ENCODE data around the gene COL4A3.

The COL4A3 gene

GRCh38 chr2:227163998-227164762, at the start of gene COL4A3, which contains the start of gene COL4A4:
Gene COL4A3 (plus strand): TSS chr2:227164624. CDS start chr2:227164727, 103 bp downstream.
Gene COL4A4 (minus strand): TSS chr2:227164205. CDS start chr2:227147483, 16,722 bp downstream.
- DNase-seq (ENCODE audit: low read depth in 2 of 2) = no peak

- DNase-seq (ENCODE audit: low read depth in 2 of 2) = no peak
Measured at GRCh38 chr2:227115761-227116160, 48.7 kb upstream of the COL4A3 start.

GRCh38 chr2:227117027-227117426, 47.4 kb upstream of the COL4A3 start:
- no peak for DNase-seq (ENCODE audit: low read depth in 2 of 2)

GRCh38 chr2:227117852-227118251, 46.6 kb upstream of the COL4A3 start:
- DNase-seq (ENCODE audit: low read depth in 2 of 2) = no peak

- DNase-seq (ENCODE audit: low read depth in 2 of 2) = no peak
Measured at GRCh38 chr2:227118353-227118752, 46.1 kb upstream of the COL4A3 start.

DNA sequence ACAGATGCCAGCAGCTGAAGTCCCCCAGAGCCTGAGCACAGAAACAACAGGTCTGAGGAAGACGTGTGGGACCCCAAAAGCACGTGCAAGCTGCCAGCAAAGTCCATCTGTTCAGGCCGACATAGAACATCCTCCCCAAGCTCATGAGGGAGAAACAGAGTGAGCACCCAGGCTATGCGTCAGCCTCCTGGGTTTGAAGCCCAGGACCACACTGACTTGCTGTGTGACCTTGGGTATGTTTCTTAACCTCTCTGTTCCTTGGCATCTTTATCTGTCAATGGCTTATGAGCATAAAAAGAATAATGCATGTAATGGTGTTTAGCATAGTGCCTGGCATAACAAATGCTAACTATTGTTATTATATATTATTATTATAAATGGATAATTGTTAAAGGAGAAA, 40.7 kb upstream of the COL4A3 start:
- no peak for DNase-seq (ENCODE audit: low read depth in 2 of 2)

DNA sequence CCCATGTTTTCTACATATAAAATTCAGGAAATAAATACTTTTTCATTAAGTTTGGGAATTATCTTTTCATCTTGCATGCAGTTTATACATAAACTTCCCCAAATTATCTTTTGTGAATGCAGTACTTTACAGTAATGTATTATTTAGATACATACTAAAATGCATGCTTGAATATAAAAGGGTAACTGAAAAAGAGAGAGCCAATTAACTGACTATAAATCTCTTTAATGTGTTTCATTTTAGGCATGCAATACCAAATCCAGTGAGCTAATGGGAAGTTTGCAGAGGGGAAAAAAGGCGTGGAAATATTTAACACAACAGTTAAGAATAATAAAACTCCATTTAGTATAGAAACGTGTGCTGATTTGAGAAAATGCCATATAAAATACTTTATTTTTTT, 39.6 kb upstream of the COL4A3 start:
- DNase-seq (ENCODE audit: low read depth in 2 of 2) = no peak

DNA sequence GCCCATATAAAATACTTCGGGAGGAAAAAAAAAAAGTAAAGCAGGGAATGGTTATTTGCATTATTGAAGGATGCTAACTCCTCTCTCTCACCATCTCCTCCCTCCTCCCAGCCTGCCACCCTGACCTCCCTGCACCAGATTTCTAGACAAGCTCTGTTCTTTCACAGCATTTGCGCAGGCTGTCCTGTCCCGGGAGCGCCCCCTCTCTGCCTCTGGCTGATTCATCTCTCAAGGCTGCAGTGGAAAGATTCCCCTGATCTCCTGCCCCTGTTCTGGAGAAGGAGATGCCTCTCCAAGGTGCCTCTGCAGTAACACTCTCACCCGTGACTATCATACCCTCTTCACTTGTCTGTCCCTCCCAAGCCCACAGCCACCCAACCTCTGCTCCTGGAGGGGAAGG, 38.9 kb upstream of the COL4A3 start:
- DNase-seq (ENCODE audit: low read depth in 2 of 2) = no peak

DNA sequence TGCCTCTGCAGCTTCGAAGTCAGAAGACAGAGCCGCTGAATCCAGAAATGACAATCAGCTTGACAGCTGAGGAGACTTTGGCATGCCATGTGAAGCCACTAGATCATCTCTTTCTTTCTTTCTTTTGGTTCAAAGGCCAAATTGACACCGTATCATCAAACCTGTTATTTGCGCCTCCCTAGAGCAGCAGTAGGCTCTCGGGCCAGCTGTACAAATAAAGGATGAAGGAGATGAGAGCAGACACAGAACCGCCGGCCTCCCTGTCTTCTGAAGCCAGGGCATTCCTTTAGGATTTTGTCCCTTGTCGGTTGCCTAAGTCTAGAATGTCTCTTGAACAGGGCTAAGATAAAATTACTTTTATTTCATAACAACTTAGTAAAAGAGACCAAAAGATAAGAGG, 37.2 kb upstream of the COL4A3 start:
- DNase-seq (ENCODE audit: low read depth in 2 of 2) = no peak

DNA sequence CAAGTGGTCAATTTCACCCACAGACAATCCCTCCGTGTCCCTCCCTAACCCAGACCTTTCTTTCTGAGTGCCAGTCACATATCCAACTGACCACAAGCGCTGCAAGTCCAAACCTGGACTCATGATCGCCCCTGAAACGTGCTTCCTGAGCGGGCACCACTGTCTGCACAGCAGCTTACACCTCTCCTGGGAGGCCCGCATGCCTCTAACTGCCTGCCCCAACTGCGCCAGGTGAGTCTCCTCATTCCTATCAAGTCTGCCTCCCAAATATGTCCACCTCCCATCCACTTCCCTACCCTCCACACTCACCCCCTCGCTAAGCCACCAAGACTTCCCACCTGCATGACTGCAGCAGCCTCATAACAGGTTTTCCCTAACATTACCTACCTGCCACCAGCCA, 33.8 kb upstream of the COL4A3 start:
- DNase-seq (ENCODE audit: low read depth in 2 of 2) = no peak

DNA sequence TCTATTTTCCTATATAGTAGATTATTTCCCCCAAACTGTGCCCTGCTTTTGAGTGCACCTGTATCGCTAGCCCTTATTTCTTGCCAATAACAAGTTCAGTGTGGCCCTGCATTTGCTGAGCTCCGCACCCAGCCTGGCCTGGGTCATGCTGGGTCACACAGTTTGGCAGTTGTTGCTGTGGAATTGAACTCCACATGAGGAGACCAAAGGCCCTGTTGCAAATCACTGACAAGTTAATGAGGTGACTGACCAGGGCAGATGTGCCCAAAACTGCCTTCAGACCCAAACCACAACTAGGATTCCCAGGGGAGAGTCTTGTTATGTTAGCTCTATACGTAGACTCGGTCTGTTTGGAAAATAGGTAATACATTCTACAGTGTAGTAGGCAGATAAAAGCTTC, 31.4 kb upstream of the COL4A3 start:
- DNase-seq (ENCODE audit: low read depth in 2 of 2) = no peak

DNA sequence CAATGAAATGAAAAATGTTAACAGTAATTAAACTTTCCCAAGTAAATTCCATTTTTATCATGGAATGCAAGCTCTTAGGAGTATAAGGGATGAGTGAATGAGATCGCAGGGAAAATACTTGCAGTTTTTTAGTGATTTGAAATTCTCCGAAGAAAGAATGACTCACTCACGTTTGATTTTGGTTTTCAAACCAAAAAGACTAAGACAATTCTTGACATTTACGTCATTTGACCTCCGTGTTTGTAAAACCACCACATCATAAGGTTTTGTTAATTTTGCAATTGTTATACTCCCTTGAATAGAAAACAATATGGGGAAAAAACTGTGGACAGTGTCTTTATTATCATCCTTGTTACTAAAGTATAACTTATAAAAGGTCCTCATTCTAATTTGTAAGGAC, 29.8 kb upstream of the COL4A3 start:
- DNase-seq (ENCODE audit: low read depth in 2 of 2) = no peak

- no peak for DNase-seq (ENCODE audit: low read depth in 2 of 2)
Measured at GRCh38 chr2:227141301-227141700, 23.1 kb upstream of the COL4A3 start.

- no peak for DNase-seq (ENCODE audit: low read depth in 2 of 2)
Measured at GRCh38 chr2:227143895-227144294, 20.5 kb upstream of the COL4A3 start.

GRCh38 chr2:227146456-227146855, 18.0 kb upstream of the COL4A3 start:
- no peak for DNase-seq (ENCODE audit: low read depth in 2 of 2)

- DNase-seq (ENCODE audit: low read depth in 2 of 2) = no peak
Measured at GRCh38 chr2:227147023-227147422, 17.4 kb upstream of the COL4A3 start.

- DNase-seq (ENCODE audit: low read depth in 2 of 2) = no peak
Measured at GRCh38 chr2:227148106-227148505, 16.3 kb upstream of the COL4A3 start.

DNA sequence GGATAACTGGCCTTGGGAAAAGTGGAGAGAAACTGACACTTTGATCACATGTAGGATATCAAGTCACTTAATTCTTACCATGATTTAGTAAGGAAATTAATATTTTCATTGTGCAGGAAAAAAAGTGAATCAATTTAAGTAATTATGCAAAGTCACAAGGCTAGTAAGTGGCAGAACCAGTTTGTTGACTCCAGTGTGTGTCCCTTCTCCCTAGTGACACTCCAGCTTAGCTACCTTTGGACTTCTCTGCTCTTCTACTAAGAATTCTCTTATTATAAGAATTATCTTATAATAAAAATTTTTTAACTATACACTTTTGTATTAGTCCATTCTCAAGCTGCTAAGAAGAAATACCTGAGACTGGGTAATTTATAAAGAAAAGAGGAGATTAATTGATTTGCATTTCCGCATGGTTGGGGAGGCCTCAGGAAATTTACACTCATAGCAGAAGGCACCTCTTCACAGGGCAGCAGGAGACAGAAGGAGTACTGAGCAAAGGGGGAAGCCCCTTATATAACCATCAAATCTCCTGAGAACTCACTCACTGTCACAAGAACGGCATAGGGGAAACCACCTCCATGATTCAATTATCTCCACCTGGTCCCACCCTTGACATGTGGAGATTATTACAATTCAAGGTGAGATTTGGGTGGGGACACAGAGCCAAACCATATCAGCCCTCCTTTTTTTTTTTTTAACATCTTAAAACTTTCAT, 14.0 kb upstream of the COL4A3 start:
- DNase-seq (ENCODE audit: low read depth in 2 of 2) = no peak

DNA sequence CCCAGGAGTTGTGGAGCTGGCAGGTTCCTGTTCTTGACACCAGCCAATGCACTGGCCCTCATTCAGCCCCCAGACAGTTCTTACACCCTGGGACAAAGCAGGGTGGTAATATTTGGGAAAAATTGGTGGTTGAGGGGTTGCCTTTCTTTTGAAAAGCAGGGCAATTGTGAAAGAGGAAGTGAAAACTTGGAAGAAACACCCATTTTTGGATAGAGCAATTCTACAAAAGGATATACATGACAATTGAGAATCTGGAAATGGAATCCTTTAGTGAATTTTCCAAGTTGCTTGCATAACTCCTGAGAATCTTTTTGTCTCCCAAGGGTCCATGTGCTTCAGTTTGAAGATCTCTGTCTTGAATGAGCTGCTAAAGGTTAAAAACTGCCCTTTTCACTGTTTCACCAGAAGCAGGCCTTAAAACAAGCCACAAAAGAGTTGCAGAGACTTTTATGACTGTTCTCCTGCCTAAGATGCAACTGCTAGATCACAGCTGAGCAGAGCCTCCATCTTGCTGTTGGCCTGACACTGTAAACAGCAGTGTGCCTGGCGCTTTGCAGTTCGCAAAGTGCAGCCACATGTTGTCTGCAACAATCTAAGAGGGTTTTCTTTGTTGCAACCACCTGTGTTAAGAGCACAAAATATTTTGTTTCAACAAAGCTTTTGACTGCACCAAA, 12.2 kb upstream of the COL4A3 start:
- DNase-seq (ENCODE audit: low read depth in 2 of 2) = no peak

- DNase-seq (ENCODE audit: low read depth in 2 of 2) = no peak
Measured at GRCh38 chr2:227153307-227153706, 11.1 kb upstream of the COL4A3 start.

DNA sequence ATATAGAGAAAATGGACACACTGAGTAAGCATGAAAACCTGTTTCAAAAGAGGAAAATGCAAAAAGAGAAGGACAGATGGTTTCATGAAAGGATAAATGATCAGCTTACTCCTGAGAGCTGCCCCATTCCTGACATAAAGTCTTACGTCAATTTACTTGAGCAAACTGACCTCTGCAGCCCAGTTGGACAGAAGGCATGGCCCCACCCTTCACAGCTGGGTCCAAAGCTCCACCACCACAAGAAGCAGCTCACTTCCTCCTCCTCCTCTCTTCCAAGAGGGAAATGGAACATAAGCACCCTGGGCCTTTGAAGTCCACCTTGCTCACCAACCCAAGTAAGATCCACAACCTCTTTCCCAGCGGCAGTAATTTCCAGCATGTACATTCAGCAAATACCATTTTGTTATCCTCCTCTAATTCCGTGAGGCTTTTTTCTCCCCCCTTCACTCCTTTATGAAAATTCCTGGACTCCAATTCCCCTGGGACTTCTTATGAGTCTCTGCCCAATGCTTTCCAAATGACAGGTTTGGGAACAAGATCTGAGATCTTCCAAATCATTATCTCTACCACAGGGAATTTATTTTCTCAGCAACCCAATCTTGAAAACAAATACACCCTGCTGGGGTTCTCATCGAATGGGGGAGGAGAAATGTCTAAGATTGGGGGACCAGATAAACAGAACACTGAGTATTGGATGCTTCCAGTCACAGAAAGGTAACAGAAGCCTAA, 10.5 kb upstream of the COL4A3 start:
- no peak for DNase-seq (ENCODE audit: low read depth in 2 of 2)
